AML-193 (cell line): ENCODE results near the gene ROPN1B.
"Not testable (repeated sequence)": the region's sequence is repeated elsewhere in the genome, so short reads cannot be mapped to it uniquely, and the experiment has no call there.

ENCODE experiments used
- DNase-seq, 2 experiments: peaks; one replicate each; lab custom pipeline; 2025; lab: John Stamatoyannopoulos, UW

ROPN1B gene

GRCh38 chr3:125958511-125959316, 10.3 kb upstream of the ROPN1B start:
- DNase-seq: no peak

GRCh38 chr3:125959317-125960065, 9.5 kb upstream of the ROPN1B start:
- DNase-seq: no peak

- no peak for DNase-seq
Observed at GRCh38 chr3:125960066-125960424, 8.9 kb upstream of the ROPN1B start.

GRCh38 chr3:125960456-125961288, 8.3 kb upstream of the ROPN1B start:
- DNase-seq: no peak

- DNase-seq: no peak
Observed at GRCh38 chr3:125961289-125961589, 7.7 kb upstream of the ROPN1B start.

- not testable (repeated sequence) for DNase-seq
Observed at GRCh38 chr3:125963834-125964233, 5.1 kb upstream of the ROPN1B start.

GRCh38 chr3:125965505-125965904, 3.5 kb upstream of the ROPN1B start:
- DNase-seq: peak in 1 of 2 experiments; percentile 14

GRCh38 chr3:125967156-125967555, 1.8 kb upstream of the ROPN1B start:
- no peak for DNase-seq

GRCh38 chr3:125968121-125968520, 857 bp upstream of the ROPN1B start:
- not testable (repeated sequence) for DNase-seq

GRCh38 chr3:125971997-125972944, 3.3 kb downstream of the ROPN1B start:
- peak in 1 of 2 experiments; percentile 8 for DNase-seq

GRCh38 chr3:125975245-125976002, 6.4 kb downstream of the ROPN1B start:
- DNase-seq: not testable (repeated sequence)

GRCh38 chr3:125976003-125976390, 7.0 kb downstream of the ROPN1B start:
- DNase-seq: not testable (repeated sequence)

GRCh38 chr3:125977104-125977503, 8.1 kb downstream of the ROPN1B start:
- DNase-seq: not testable (repeated sequence)

GRCh38 chr3:125984951-125985350, 16.0 kb downstream of the ROPN1B start:
- DNase-seq: not testable (repeated sequence)

GRCh38 chr3:125990253-125990970, 21.4 kb downstream of the ROPN1B start:
- no peak for DNase-seq

- DNase-seq: not testable (repeated sequence)
Observed at GRCh38 chr3:125996751-125997150, 27.8 kb downstream of the ROPN1B start.

- no peak for DNase-seq
Observed at GRCh38 chr3:126002189-126002588, 33.2 kb downstream of the ROPN1B start.

- no peak for DNase-seq
Observed at GRCh38 chr3:126003447-126004190, 34.6 kb downstream of the ROPN1B start.

GRCh38 chr3:126004217-126004616, 35.2 kb downstream of the ROPN1B start:
- DNase-seq: no peak
